NB4 (cell line): ENCODE results near the gene MT4.

Source experiments
- DNase-seq: peaks from one replicate; pipeline ENCODE4 v3.0.0; 2010; ENCODE audit warnings: low read depth
- H3K4me3 ChIP-seq: one replicate; pipeline ENCODE4 v1.5.1; 2011; ENCODE audit warnings: mild to moderate bottlenecking, low read depth, low read length, moderate library complexity
- MAX ChIP-seq: IDR thresholded peaks from 2 replicates; pipeline ENCODE4 v1.6.1; 2011; ENCODE audit warnings: low read depth, low read length
- MYC ChIP-seq: IDR thresholded peaks from 2 replicates; pipeline ENCODE4 v1.6.1; 2011; ENCODE audit warnings: low read depth, low read length
- POLR2A ChIP-seq: IDR thresholded peaks from 2 replicates; pipeline ENCODE4 v1.6.1; 2011; ENCODE audit warnings: mild to moderate bottlenecking; ENCODE audit not compliant: insufficient read length; ENCODE audit errors: extremely low read depth
- TF ChIP-seq, protein P1 (sequence below): IDR thresholded peaks from one replicate; pipeline ENCODE4 v1.5.1; 2012; ENCODE audit warnings: low read depth, low read length

The MT4 gene

DNA sequence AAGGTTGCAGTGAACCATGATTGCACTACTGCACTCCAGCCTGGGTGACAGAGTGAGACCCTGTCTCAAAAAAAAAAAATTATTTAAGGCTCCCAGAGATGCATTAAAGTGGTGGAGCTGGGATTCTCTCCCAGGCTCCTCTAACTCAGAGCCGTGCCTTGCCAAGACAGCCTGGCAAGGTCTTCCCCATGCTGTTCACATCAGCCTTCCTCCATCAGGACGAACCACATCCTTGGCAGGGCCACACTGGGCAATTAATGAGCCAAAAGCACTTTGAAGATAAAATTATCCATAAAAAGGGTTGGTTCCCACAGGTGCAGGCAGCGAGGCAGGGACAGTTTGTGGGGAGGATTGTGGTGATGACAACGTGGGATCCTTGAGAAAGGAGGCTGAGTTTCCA lies 25.2 kb upstream of the MT4 start:
- no peak for DNase-seq
- TF ChIP-seq, protein P1, sequence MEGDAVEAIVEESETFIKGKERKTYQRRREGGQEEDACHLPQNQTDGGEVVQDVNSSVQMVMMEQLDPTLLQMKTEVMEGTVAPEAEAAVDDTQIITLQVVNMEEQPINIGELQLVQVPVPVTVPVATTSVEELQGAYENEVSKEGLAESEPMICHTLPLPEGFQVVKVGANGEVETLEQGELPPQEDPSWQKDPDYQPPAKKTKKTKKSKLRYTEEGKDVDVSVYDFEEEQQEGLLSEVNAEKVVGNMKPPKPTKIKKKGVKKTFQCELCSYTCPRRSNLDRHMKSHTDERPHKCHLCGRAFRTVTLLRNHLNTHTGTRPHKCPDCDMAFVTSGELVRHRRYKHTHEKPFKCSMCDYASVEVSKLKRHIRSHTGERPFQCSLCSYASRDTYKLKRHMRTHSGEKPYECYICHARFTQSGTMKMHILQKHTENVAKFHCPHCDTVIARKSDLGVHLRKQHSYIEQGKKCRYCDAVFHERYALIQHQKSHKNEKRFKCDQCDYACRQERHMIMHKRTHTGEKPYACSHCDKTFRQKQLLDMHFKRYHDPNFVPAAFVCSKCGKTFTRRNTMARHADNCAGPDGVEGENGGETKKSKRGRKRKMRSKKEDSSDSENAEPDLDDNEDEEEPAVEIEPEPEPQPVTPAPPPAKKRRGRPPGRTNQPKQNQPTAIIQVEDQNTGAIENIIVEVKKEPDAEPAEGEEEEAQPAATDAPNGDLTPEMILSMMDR, result no peak
- no peak for TF ChIP-seq MAX
- TF ChIP-seq MYC, result no peak
- no peak for TF ChIP-seq POLR2A
- no peak overlapping the region for H3K4me3 ChIP-seq

DNA sequence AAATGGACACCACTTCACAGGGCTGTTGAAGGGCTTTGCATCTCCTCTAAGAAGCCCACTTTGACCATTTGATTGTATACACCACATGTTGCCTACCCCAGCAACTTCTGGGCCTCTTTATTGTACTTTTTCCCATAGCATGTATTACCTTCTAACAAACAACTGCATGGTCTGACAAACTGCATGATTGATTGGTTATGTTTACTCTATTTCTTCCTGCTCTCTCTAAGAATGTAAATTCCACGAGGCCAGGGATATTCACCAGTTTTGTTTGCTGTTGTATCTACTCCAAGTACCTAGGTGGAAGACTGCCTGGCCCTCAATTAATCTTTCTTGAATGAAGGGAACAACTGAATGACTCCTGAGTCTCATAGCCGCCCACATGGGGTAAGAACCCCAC lies 22.8 kb upstream of the MT4 start:
- TF ChIP-seq MYC, result no peak
- TF ChIP-seq POLR2A, result no peak
- TF ChIP-seq, protein P1, result no peak
- no peak overlapping the region for H3K4me3 ChIP-seq
- no peak for DNase-seq

- DNase-seq, result peak; percentile 60
- H3K4me3 ChIP-seq, result no peak overlapping the region
These were observed 17.5 kb upstream of the MT4 start for GRCh38 chr16:56547120-56547948.

GRCh38 chr16:56547949-56548567 lies 16.8 kb upstream of the MT4 start:
- no peak for DNase-seq
- no peak overlapping the region for H3K4me3 ChIP-seq
- TF ChIP-seq POLR2A (no peak), MAX (no peak), MYC (no peak)
- TF ChIP-seq, protein P1, result no peak

More at GRCh38 chr16:56547120-56547948, 17.5 kb upstream of the MT4 start:
- TF ChIP-seq, protein P1, result no peak
- TF ChIP-seq MYC, result no peak
- no peak for TF ChIP-seq MAX
- TF ChIP-seq POLR2A, result no peak

DNA sequence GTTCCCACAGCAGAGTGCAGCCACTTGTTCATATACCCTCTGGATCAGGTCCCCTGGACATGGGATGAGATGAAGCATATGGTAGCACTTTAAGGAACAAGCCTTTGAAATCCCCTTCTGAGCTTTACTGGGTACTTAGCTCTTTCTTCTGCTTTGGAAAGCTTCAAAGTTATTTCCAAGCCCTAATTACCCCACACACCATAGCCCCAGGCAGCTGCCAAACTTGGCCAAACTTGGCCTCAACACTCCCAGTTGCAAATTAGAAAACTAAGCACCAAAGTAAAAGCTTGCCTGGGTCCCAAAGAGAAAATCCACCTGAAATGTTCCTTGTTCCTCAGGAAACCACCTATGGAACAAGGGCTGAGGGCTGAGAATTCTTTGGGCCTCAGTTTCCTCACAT lies 15.7 kb upstream of the MT4 start:
- no peak for DNase-seq
- TF ChIP-seq, protein P1, result no peak
- TF ChIP-seq MYC (no peak), MAX (no peak)
- no peak overlapping the region for H3K4me3 ChIP-seq
